HepG2 (cell line): ENCODE measurements around the gene RRN3. TPM values are rescaled to one million over a fixed set of nuclear protein-coding genes. Genes with fewer than 3 reads are reported as not detected.

ENCODE experiments used
- MTF1 ChIP-seq: sonication (generic); formaldehyde crosslinking; IDR thresholded peaks from 2 replicates; pipeline ENCODE4 v1.5.0; 2020; ENCODE audit warnings: missing genetic modification reagents
- NR2F1 ChIP-seq, 2 experiments: fragments of 450-650 bp in 1 of 2; formaldehyde crosslinking in 1 of 2; IDR thresholded peaks; 2 replicates each; pipeline versions ENCODE4 v1.5.0 to v1.6.1; 2016 to 2020; ENCODE audit warnings: mild to moderate bottlenecking in 1 of 2, missing compliant biosample characterization in 1 of 2, missing genetic modification reagents in 1 of 2, moderate library complexity in 1 of 2
- PHF21A ChIP-seq: sonication (generic); formaldehyde crosslinking; IDR thresholded peaks from 2 replicates; pipeline ENCODE4 v1.5.0; 2020; ENCODE audit warnings: mild to moderate bottlenecking, missing genetic modification reagents
- TEAD3 ChIP-seq: optimal IDR thresholded peaks from 2 replicates; pipeline ENCODE3; 2016; ENCODE audit warnings: borderline replicate concordance
- ZBTB38 ChIP-seq: sonication (generic); formaldehyde crosslinking; IDR thresholded peaks from 2 replicates; pipeline ENCODE4 v1.5.1; 2020; ENCODE audit warnings: mild to moderate bottlenecking, missing genetic modification reagents
- ZNF17 ChIP-seq: sonication (generic); formaldehyde crosslinking; IDR thresholded peaks from 2 replicates; pipeline ENCODE4 v1.5.0; 2020; ENCODE audit warnings: mild to moderate bottlenecking, missing genetic modification reagents
- ZNF432 ChIP-seq: sonication (generic); formaldehyde crosslinking; IDR thresholded peaks from 2 replicates; pipeline ENCODE4 v1.5.0; 2020; ENCODE audit warnings: missing genetic modification reagents, mild to moderate bottlenecking, borderline replicate concordance
- ZNF567 ChIP-seq: sonication (generic); formaldehyde crosslinking; IDR thresholded peaks from 2 replicates; pipeline ENCODE4 v1.8.1; 2023; ENCODE audit warnings: mild to moderate bottlenecking, missing genetic modification reagents, borderline replicate concordance
- polyA plus RNA-seq, 8 experiments: library from polyadenylated mRNA; depleted of rRNA in 3 of 8; stranded (reverse) in 7 of 8; unstranded in 1 of 8; fragments of >200 nt; fragmentation: Illumina TruSeq in 4 of 8; extraction: Trizol in 4 of 8; gene quantifications; 2 replicates each; pipeline versions ENCODE4 v1.2.1 to v1.2.3, GENCODE V29; 2011 to 2016; ENCODE audit warnings: low read depth in 4 of 8, missing spikeins in 1 of 8, mixed read lengths in 1 of 8; ENCODE audit not compliant: insufficient read depth in 1 of 8
- total RNA-seq, 5 experiments: library from RNA; depleted of rRNA; stranded (reverse); fragments of >200 nt; fragmentation: Illumina TruSeq; extraction: Trizol; gene quantifications; 2 replicates each; pipeline ENCODE4 v1.2.3, GENCODE V29; 2016; ENCODE audit warnings: low read depth in 1 of 5
- TF ChIP-seq, protein P1 (sequence below): sonication (generic); formaldehyde crosslinking; IDR thresholded peaks from 2 replicates; pipeline ENCODE4 v1.4.0; 2020; ENCODE audit warnings: missing genetic modification reagents, borderline replicate concordance
- TF ChIP-seq, protein P2 (sequence below): fragments of 450-650 bp; IDR thresholded peaks from 2 replicates; pipeline ENCODE4 v1.6.1; 2017; ENCODE audit warnings: mild to moderate bottlenecking
- TF ChIP-seq, protein P3 (sequence below): sonication (generic); formaldehyde crosslinking; IDR thresholded peaks from 2 replicates; pipeline ENCODE4 v1.5.0; 2020; ENCODE audit warnings: missing genetic modification reagents
- TF ChIP-seq, protein P4 (sequence below): sonication (generic); formaldehyde crosslinking; IDR thresholded peaks from 2 replicates; pipeline ENCODE4 v1.5.0; 2020; ENCODE audit warnings: missing genetic modification reagents
- TF ChIP-seq, protein P5 (sequence below): sonication (generic); formaldehyde crosslinking; IDR thresholded peaks from 2 replicates; pipeline ENCODE4 v1.4.0; 2020; ENCODE audit warnings: missing genetic modification reagents, borderline replicate concordance
- TF ChIP-seq, protein P6 (sequence below): sonication (generic); formaldehyde crosslinking; conservative IDR thresholded peaks from 2 replicates; pipeline ENCODE4 v1.8.1; 2023; ENCODE audit warnings: missing genetic modification reagents

The RRN3 gene
- total and polyA plus RNA-seq, 2 of the 13 experiments (the other 11 are each of a cell fraction or from before 2014, with no cell fraction given): 45.8 to 67.0 TPM

DNA sequence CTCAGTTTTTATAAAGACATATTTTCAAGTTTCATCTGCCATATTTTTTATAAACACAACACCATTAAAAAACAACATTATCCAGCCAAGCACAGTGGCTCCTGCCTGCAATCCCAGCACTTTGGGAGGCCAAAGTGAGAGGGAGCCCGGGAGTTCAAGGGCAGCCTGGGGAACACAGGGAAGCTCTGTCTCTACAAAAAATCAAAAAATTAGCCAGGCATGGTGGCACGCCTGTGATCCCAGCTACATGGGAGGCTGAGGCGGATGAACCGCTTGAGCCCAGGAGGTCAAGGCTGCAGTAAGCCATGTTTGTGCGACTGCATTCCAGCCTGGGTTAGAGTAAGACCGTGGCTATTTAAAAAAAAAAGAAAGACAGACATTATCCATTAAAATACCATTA lies 21.0 kb downstream of the RRN3 start (continued):
- TF ChIP-seq, protein P1, sequence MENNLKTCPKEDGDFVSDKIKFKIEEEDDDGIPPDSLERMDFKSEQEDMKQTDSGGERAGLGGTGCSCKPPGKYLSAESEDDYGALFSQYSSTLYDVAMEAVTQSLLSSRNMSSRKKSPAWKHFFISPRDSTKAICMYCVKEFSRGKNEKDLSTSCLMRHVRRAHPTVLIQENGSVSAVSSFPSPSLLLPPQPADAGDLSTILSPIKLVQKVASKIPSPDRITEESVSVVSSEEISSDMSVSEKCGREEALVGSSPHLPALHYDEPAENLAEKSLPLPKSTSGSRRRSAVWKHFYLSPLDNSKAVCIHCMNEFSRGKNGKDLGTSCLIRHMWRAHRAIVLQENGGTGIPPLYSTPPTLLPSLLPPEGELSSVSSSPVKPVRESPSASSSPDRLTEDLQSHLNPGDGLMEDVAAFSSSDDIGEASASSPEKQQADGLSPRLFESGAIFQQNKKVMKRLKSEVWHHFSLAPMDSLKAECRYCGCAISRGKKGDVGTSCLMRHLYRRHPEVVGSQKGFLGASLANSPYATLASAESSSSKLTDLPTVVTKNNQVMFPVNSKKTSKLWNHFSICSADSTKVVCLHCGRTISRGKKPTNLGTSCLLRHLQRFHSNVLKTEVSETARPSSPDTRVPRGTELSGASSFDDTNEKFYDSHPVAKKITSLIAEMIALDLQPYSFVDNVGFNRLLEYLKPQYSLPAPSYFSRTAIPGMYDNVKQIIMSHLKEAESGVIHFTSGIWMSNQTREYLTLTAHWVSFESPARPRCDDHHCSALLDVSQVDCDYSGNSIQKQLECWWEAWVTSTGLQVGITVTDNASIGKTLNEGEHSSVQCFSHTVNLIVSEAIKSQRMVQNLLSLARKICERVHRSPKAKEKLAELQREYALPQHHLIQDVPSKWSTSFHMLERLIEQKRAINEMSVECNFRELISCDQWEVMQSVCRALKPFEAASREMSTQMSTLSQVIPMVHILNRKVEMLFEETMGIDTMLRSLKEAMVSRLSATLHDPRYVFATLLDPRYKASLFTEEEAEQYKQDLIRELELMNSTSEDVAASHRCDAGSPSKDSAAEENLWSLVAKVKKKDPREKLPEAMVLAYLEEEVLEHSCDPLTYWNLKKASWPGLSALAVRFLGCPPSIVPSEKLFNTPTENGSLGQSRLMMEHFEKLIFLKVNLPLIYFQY (CRISPR knock-in tag): no peak
- TF ChIP-seq ZBTB38 (peak; percentile 96), TEAD3 (peak; percentile 59), MTF1 (CRISPR knock-in tag) (no peak), ZNF567 (CRISPR knock-in tag) (no peak), NR2F1 (CRISPR knock-in tag; IDR thresholded peaks at IDR 0.05) (peak in 1 of 2 experiments; percentile 38; a peak in 2 of 4 replicates), ZNF432 (CRISPR knock-in tag) (no peak), ZNF17 (CRISPR knock-in tag) (no peak), PHF21A (CRISPR knock-in tag) (no peak)
- TF ChIP-seq, protein P2, sequence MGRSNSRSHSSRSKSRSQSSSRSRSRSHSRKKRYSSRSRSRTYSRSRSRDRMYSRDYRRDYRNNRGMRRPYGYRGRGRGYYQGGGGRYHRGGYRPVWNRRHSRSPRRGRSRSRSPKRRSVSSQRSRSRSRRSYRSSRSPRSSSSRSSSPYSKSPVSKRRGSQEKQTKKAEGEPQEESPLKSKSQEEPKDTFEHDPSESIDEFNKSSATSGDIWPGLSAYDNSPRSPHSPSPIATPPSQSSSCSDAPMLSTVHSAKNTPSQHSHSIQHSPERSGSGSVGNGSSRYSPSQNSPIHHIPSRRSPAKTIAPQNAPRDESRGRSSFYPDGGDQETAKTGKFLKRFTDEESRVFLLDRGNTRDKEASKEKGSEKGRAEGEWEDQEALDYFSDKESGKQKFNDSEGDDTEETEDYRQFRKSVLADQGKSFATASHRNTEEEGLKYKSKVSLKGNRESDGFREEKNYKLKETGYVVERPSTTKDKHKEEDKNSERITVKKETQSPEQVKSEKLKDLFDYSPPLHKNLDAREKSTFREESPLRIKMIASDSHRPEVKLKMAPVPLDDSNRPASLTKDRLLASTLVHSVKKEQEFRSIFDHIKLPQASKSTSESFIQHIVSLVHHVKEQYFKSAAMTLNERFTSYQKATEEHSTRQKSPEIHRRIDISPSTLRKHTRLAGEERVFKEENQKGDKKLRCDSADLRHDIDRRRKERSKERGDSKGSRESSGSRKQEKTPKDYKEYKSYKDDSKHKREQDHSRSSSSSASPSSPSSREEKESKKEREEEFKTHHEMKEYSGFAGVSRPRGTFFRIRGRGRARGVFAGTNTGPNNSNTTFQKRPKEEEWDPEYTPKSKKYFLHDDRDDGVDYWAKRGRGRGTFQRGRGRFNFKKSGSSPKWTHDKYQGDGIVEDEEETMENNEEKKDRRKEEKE: no peak
- TF ChIP-seq, protein P3, sequence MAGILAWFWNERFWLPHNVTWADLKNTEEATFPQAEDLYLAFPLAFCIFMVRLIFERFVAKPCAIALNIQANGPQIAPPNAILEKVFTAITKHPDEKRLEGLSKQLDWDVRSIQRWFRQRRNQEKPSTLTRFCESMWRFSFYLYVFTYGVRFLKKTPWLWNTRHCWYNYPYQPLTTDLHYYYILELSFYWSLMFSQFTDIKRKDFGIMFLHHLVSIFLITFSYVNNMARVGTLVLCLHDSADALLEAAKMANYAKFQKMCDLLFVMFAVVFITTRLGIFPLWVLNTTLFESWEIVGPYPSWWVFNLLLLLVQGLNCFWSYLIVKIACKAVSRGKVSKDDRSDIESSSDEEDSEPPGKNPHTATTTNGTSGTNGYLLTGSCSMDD (CRISPR knock-in tag): no peak
- TF ChIP-seq, protein P4, sequence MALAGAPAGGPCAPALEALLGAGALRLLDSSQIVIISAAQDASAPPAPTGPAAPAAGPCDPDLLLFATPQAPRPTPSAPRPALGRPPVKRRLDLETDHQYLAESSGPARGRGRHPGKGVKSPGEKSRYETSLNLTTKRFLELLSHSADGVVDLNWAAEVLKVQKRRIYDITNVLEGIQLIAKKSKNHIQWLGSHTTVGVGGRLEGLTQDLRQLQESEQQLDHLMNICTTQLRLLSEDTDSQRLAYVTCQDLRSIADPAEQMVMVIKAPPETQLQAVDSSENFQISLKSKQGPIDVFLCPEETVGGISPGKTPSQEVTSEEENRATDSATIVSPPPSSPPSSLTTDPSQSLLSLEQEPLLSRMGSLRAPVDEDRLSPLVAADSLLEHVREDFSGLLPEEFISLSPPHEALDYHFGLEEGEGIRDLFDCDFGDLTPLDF: no peak
- TF ChIP-seq, protein P5, sequence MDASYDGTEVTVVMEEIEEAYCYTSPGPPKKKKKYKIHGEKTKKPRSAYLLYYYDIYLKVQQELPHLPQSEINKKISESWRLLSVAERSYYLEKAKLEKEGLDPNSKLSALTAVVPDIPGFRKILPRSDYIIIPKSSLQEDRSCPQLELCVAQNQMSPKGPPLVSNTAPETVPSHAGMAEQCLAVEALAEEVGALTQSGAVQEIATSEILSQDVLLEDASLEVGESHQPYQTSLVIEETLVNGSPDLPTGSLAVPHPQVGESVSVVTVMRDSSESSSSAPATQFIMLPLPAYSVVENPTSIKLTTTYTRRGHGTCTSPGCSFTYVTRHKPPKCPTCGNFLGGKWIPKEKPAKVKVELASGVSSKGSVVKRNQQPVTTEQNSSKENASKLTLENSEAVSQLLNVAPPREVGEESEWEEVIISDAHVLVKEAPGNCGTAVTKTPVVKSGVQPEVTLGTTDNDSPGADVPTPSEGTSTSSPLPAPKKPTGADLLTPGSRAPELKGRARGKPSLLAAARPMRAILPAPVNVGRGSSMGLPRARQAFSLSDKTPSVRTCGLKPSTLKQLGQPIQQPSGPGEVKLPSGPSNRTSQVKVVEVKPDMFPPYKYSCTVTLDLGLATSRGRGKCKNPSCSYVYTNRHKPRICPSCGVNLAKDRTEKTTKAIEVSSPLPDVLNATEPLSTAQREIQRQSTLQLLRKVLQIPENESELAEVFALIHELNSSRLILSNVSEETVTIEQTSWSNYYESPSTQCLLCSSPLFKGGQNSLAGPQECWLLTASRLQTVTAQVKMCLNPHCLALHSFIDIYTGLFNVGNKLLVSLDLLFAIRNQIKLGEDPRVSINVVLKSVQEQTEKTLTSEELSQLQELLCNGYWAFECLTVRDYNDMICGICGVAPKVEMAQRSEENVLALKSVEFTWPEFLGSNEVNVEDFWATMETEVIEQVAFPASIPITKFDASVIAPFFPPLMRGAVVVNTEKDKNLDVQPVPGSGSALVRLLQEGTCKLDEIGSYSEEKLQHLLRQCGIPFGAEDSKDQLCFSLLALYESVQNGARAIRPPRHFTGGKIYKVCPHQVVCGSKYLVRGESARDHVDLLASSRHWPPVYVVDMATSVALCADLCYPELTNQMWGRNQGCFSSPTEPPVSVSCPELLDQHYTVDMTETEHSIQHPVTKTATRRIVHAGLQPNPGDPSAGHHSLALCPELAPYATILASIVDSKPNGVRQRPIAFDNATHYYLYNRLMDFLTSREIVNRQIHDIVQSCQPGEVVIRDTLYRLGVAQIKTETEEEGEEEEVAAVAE: no peak
- TF ChIP-seq, protein P6, sequence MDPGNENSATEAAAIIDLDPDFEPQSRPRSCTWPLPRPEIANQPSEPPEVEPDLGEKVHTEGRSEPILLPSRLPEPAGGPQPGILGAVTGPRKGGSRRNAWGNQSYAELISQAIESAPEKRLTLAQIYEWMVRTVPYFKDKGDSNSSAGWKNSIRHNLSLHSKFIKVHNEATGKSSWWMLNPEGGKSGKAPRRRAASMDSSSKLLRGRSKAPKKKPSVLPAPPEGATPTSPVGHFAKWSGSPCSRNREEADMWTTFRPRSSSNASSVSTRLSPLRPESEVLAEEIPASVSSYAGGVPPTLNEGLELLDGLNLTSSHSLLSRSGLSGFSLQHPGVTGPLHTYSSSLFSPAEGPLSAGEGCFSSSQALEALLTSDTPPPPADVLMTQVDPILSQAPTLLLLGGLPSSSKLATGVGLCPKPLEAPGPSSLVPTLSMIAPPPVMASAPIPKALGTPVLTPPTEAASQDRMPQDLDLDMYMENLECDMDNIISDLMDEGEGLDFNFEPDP (CRISPR knock-in tag): 0 out of 2 replicates have a peak, but pooled peaks have one; percentile 89
